ENCODE data around the gene APBA2.

- TF ChIP-seq CTCF (IDR thresholded peaks at IDR 0.05) (no peak), EP300 (IDR thresholded peaks at IDR 0.05) (no peak), POLR2A (IDR thresholded peaks at IDR 0.05) (no peak)
These were observed 220.3 kb downstream of the APBA2 start for GRCh38 chr15:29106116-29106515.

Data from sigmoid colon (tissue), 4 donors.